Loucy (cell line): ENCODE results near the gene PRDM4.

Source experiments
- H2AFZ ChIP-seq: fragments of 200-600 bp; sonication (generic); 2 replicates; pipeline ENCODE4 v1.6.0; 2016; ENCODE audit warnings: antibody characterized with exemption, mild to moderate bottlenecking, low read length, moderate library complexity
- H3F3A ChIP-seq: fragments of 200-600 bp; 2 replicates; pipeline ENCODE4 v1.6.0; 2016; ENCODE audit warnings: antibody characterized with exemption, low read depth, mild to moderate bottlenecking
- H3K27me3 ChIP-seq: fragments of 200-600 bp; sonication (generic); 2 replicates; pipeline ENCODE4 v1.6.1; 2014; ENCODE audit warnings: low read length, mild to moderate bottlenecking; ENCODE audit not compliant: insufficient read depth, poor library complexity, severe bottlenecking
- H3K36me3 ChIP-seq: fragments of 200-600 bp; sonication (generic); 2 replicates; pipeline ENCODE4 v1.6.1; 2016; ENCODE audit warnings: low read length; ENCODE audit not compliant: insufficient read depth
- H3K4me1 ChIP-seq: fragments of 200-600 bp; sonication (generic); 2 replicates; pipeline ENCODE4 v1.5.1; 2014; ENCODE audit warnings: low read length, mild to moderate bottlenecking; ENCODE audit not compliant: insufficient read depth, poor library complexity, severe bottlenecking
- H3K4me2 ChIP-seq: fragments of 200-600 bp; sonication (generic); 2 replicates; pipeline ENCODE4 v1.6.0; 2014; ENCODE audit warnings: antibody characterized with exemption, low read length, low read depth, mild to moderate bottlenecking; ENCODE audit not compliant: poor library complexity, severe bottlenecking
- H3K4me3 ChIP-seq: fragments of 200-600 bp; sonication (generic); 2 replicates; pipeline ENCODE4 v1.5.1; 2014; ENCODE audit warnings: low read length, mild to moderate bottlenecking, mixed read lengths; ENCODE audit not compliant: poor library complexity, severe bottlenecking
- H3K79me2 ChIP-seq: fragments of 200-600 bp; sonication (generic); 2 replicates; pipeline ENCODE4 v1.6.1; 2014; ENCODE audit warnings: low read length; ENCODE audit not compliant: insufficient read depth
- H3K9ac ChIP-seq: fragments of 200-600 bp; sonication (generic); 2 replicates; pipeline ENCODE4 v1.6.0; 2014; ENCODE audit warnings: mild to moderate bottlenecking, low read depth, low read length, moderate library complexity; ENCODE audit not compliant: poor library complexity, severe bottlenecking
- H3K9me2 ChIP-seq: fragments of 200-600 bp; sonication (generic); replicated peaks from 2 replicates; pipeline ENCODE4 v1.6.1; 2016; ENCODE audit warnings: low read depth, low read length, mixed read lengths
- H3K9me3 ChIP-seq: fragments of 200-600 bp; sonication (generic); 2 replicates; pipeline ENCODE4 v1.6.1; 2014; ENCODE audit warnings: mild to moderate bottlenecking, antibody characterized with exemption, low read length, low read depth; ENCODE audit not compliant: insufficient read depth
- H4K20me1 ChIP-seq: fragments of 200-600 bp; sonication (generic); 2 replicates; pipeline ENCODE4 v1.6.0; 2014; ENCODE audit warnings: antibody characterized with exemption, low read length, mild to moderate bottlenecking; ENCODE audit not compliant: insufficient read depth, poor library complexity, severe bottlenecking
- CTCF ChIP-seq: fragments of 200-600 bp; sonication (generic); conservative IDR thresholded peaks from 2 replicates; pipeline ENCODE4 v1.5.1; 2014; ENCODE audit warnings: mild to moderate bottlenecking, antibody characterized with exemption, low read length
- EZH2phosphoT487 ChIP-seq: fragments of 200-600 bp; IDR thresholded peaks from 2 replicates; pipeline ENCODE4 v1.6.1; 2018; ENCODE audit warnings: antibody characterized with exemption, mild to moderate bottlenecking, moderate library complexity, borderline replicate concordance

Gene PRDM4

GRCh38 chr12:107776171-107776570 lies 15.2 kb upstream of the PRDM4 start:
- H3K27me3 ChIP-seq = no peaks in the 10 kb centered on the region
- no peaks in the 10 kb centered on the region for H3K9me2 ChIP-seq

DNA sequence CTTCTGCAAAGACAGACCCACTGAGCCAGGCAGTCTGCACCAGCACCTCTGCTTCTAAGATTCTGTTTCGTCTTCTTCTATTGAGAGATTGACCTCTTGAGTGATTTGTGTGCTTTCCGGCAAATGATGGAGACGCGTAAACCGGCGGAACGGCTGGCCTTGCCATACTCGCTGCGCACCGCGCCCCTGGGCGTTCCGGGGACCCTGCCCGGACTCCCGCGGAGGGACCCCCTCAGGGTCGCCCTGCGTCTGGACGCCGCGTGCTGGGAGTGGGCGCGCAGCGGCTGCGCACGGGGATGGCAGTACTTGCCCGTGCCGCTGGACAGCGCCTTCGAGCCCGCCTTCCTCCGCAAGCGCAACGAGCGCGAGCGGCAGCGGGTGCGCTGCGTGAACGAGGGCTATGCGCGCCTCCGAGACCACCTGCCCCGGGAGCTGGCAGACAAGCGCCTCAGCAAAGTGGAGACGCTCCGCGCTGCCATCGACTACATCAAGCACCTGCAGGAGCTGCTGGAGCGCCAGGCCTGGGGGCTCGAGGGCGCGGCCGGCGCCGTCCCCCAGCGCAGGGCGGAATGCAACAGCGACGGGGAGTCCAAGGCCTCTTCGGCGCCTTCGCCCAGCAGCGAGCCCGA lies 14.3 kb upstream of the PRDM4 start:
- H3K27me3 ChIP-seq = no peaks in the 10 kb centered on the region
- H3K79me2 ChIP-seq = peaks cover 30% of the 10 kb centered on the region
- peaks cover 11% of the 10 kb centered on the region for H3F3A ChIP-seq
- no peaks in the 10 kb centered on the region for H4K20me1 ChIP-seq
- H3K36me3 ChIP-seq = no peaks in the 10 kb centered on the region
- peak overlapping the region; percentile 80 for H3K9ac ChIP-seq
- peak overlapping the region; percentile 70 for H3K4me3 ChIP-seq
- TF ChIP-seq CTCF (no peak), EZH2phosphoT487 (no peak)
- H3K9me3 ChIP-seq = no peaks in the 10 kb centered on the region
- no peaks in the 10 kb centered on the region for H3K9me2 ChIP-seq
- peak overlapping the region; percentile 86 for H3K4me2 ChIP-seq
- H3K4me1 ChIP-seq = peaks cover 69% of the 10 kb centered on the region
- H2AFZ ChIP-seq = no peak overlapping the region

More at GRCh38 chr12:107776171-107776570, 15.2 kb upstream of the PRDM4 start:
- Histone ChIP-seq H3K36me3 (no peaks in the 10 kb centered on the region), H3K4me1 (peaks cover 64% of the 10 kb centered on the region), H2AFZ (no peak overlapping the region), H3K79me2 (peaks cover 30% of the 10 kb centered on the region), H3F3A (peaks cover 11% of the 10 kb centered on the region), H3K4me2 (peak overlapping the region; percentile 86), H3K9ac (peak overlapping the region; percentile 34), H3K4me3 (peak overlapping the region; percentile 70), H3K9me3 (no peaks in the 10 kb centered on the region), H4K20me1 (no peaks in the 10 kb centered on the region)
- no peak for TF ChIP-seq EZH2phosphoT487
- no peak for TF ChIP-seq CTCF

- no peaks in the 10 kb centered on the region for H3K9me3 ChIP-seq
- H4K20me1 ChIP-seq = no peaks in the 10 kb centered on the region
- H3K9ac ChIP-seq = peak within 1 kb of the TSS; percentile 80
- peak within 1 kb of the TSS; percentile 70 for H3K4me3 ChIP-seq
- H3K27me3 ChIP-seq = no peaks in the 10 kb centered on the region
- peak within 1 kb of the TSS; percentile 1; the same call in 1 of the 2 replicates for H2AFZ ChIP-seq
- H3K4me1 ChIP-seq = peaks cover 67% of the 10 kb centered on the region
- H3F3A ChIP-seq = peaks cover 11% of the 10 kb centered on the region
- H3K9me2 ChIP-seq = no peaks in the 10 kb centered on the region
- TF ChIP-seq EZH2phosphoT487 (no peak), CTCF (no peak)
- no peaks in the 10 kb centered on the region for H3K36me3 ChIP-seq
- H3K4me2 ChIP-seq = peak within 1 kb of the TSS; percentile 86
- peaks cover 30% of the 10 kb centered on the region for H3K79me2 ChIP-seq
These were observed 13.6 kb upstream of the PRDM4 start, which contains the start of gene ASCL4 for GRCh38 chr12:107774349-107775029. ASCL4 (plus strand) TSS chr12:107774704; CDS start chr12:107775219, 515 bp downstream.
